ENCODE data around the gene ERLIN1.

The ERLIN1 gene

GRCh38 chr10:100167553-100168312 lies 18.1 kb downstream of the ERLIN1 start:
- Histone ChIP-seq H3K9me3 (ENCODE audit: insufficient read depth, low read depth, low read length) (no peaks in the 10 kb centered on the region), H3K4me1 (ENCODE audit: insufficient read depth, low read length) (no peaks in the 10 kb centered on the region), H3K9ac (ENCODE audit: low read depth, low read length) (no peak overlapping the region), H3K27me3 (ENCODE audit: insufficient read depth, low read length) (no peaks in the 10 kb centered on the region), H3K36me3 (ENCODE audit: insufficient read depth, low read depth, low read length) (peaks cover 52% of the 10 kb centered on the region), H3K27ac (ENCODE audit: low read length) (no peak overlapping the region), H3K4me3 (ENCODE audit: low read length) (no peak overlapping the region)

- no peaks in the 10 kb centered on the region for H3K4me1 ChIP-seq (ENCODE audit: insufficient read depth, low read length)
- H3K27ac ChIP-seq (ENCODE audit: low read length): no peak overlapping the region
- H3K9me3 ChIP-seq (ENCODE audit: insufficient read depth, low read depth, low read length): no peaks in the 10 kb centered on the region
- no peak overlapping the region for H3K9ac ChIP-seq (ENCODE audit: low read depth, low read length)
- H3K36me3 ChIP-seq (ENCODE audit: insufficient read depth, low read depth, low read length): peaks cover 43% of the 10 kb centered on the region
- H3K27me3 ChIP-seq (ENCODE audit: insufficient read depth, low read length): no peaks in the 10 kb centered on the region
- no peak overlapping the region for H3K4me3 ChIP-seq (ENCODE audit: low read length)
Measured at GRCh38 chr10:100163704-100164621, 21.9 kb downstream of the ERLIN1 start.

- Histone ChIP-seq H3K27me3 (ENCODE audit: insufficient read depth, low read length) (no peaks in the 10 kb centered on the region), H3K36me3 (ENCODE audit: insufficient read depth, low read depth, low read length) (peaks cover 34% of the 10 kb centered on the region), H3K4me3 (ENCODE audit: low read length) (no peak overlapping the region), H3K9me3 (ENCODE audit: insufficient read depth, low read depth, low read length) (no peaks in the 10 kb centered on the region), H3K27ac (ENCODE audit: low read length) (no peak overlapping the region), H3K4me1 (ENCODE audit: insufficient read depth, low read length) (no peaks in the 10 kb centered on the region), H3K9ac (ENCODE audit: low read depth, low read length) (no peak overlapping the region)
Measured at GRCh38 chr10:100162696-100163095, 23.1 kb downstream of the ERLIN1 start.

- Histone ChIP-seq H3K9ac (ENCODE audit: low read depth, low read length) (no peak overlapping the region), H3K9me3 (ENCODE audit: insufficient read depth, low read depth, low read length) (no peaks in the 10 kb centered on the region), H3K36me3 (ENCODE audit: insufficient read depth, low read depth, low read length) (peaks cover 54% of the 10 kb centered on the region), H3K4me1 (ENCODE audit: insufficient read depth, low read length) (no peaks in the 10 kb centered on the region), H3K27me3 (ENCODE audit: insufficient read depth, low read length) (no peaks in the 10 kb centered on the region), H3K27ac (ENCODE audit: low read length) (no peak overlapping the region), H3K4me3 (ENCODE audit: low read length) (no peak overlapping the region)
Measured at GRCh38 chr10:100158044-100158805, 27.6 kb downstream of the ERLIN1 start.

GRCh38 chr10:100157156-100157555 lies 28.7 kb downstream of the ERLIN1 start:
- Histone ChIP-seq H3K4me3 (ENCODE audit: low read length) (no peak overlapping the region), H3K9ac (ENCODE audit: low read depth, low read length) (no peak overlapping the region), H3K36me3 (ENCODE audit: insufficient read depth, low read depth, low read length) (peaks cover 58% of the 10 kb centered on the region), H3K4me1 (ENCODE audit: insufficient read depth, low read length) (no peaks in the 10 kb centered on the region), H3K27ac (ENCODE audit: low read length) (no peak overlapping the region), H3K27me3 (ENCODE audit: insufficient read depth, low read length) (no peaks in the 10 kb centered on the region), H3K9me3 (ENCODE audit: insufficient read depth, low read depth, low read length) (no peaks in the 10 kb centered on the region)

GRCh38 chr10:100155936-100156335 lies 29.9 kb downstream of the ERLIN1 start:
- H3K4me3 ChIP-seq (ENCODE audit: low read length): no peak overlapping the region
- H3K9me3 ChIP-seq (ENCODE audit: insufficient read depth, low read depth, low read length): no peaks in the 10 kb centered on the region
- no peak overlapping the region for H3K27ac ChIP-seq (ENCODE audit: low read length)
- H3K4me1 ChIP-seq (ENCODE audit: insufficient read depth, low read length): no peaks in the 10 kb centered on the region
- no peak overlapping the region for H3K9ac ChIP-seq (ENCODE audit: low read depth, low read length)
- peaks cover 66% of the 10 kb centered on the region for H3K36me3 ChIP-seq (ENCODE audit: insufficient read depth, low read depth, low read length)
- no peaks in the 10 kb centered on the region for H3K27me3 ChIP-seq (ENCODE audit: insufficient read depth, low read length)

- no peak overlapping the region for H3K4me3 ChIP-seq (ENCODE audit: low read length)
- H3K9ac ChIP-seq (ENCODE audit: low read depth, low read length): no peak overlapping the region
- H3K27ac ChIP-seq (ENCODE audit: low read length): no peak overlapping the region
- peaks cover 71% of the 10 kb centered on the region for H3K36me3 ChIP-seq (ENCODE audit: insufficient read depth, low read depth, low read length)
- H3K9me3 ChIP-seq (ENCODE audit: insufficient read depth, low read depth, low read length): no peaks in the 10 kb centered on the region
- H3K27me3 ChIP-seq (ENCODE audit: insufficient read depth, low read length): no peaks in the 10 kb centered on the region
- no peaks in the 10 kb centered on the region for H3K4me1 ChIP-seq (ENCODE audit: insufficient read depth, low read length)
Measured at GRCh38 chr10:100154666-100155065, 31.2 kb downstream of the ERLIN1 start.

GRCh38 chr10:100153239-100153825 lies 32.5 kb downstream of the ERLIN1 start:
- Histone ChIP-seq H3K4me3 (ENCODE audit: low read length) (no peak overlapping the region), H3K27me3 (ENCODE audit: insufficient read depth, low read length) (no peaks in the 10 kb centered on the region), H3K36me3 (ENCODE audit: insufficient read depth, low read depth, low read length) (peaks cover 71% of the 10 kb centered on the region), H3K27ac (ENCODE audit: low read length) (no peak overlapping the region), H3K9ac (ENCODE audit: low read depth, low read length) (no peak overlapping the region), H3K9me3 (ENCODE audit: insufficient read depth, low read depth, low read length) (no peaks in the 10 kb centered on the region), H3K4me1 (ENCODE audit: insufficient read depth, low read length) (0 out of 2 replicates have a peak, but pooled peaks cover 8% of the 10 kb centered on the region)

- H3K4me1 ChIP-seq (ENCODE audit: insufficient read depth, low read length): 0 out of 2 replicates have a peak, but pooled peaks cover 8% of the 10 kb centered on the region
- no peak overlapping the region for H3K27ac ChIP-seq (ENCODE audit: low read length)
- no peaks in the 10 kb centered on the region for H3K9me3 ChIP-seq (ENCODE audit: insufficient read depth, low read depth, low read length)
- no peaks in the 10 kb centered on the region for H3K27me3 ChIP-seq (ENCODE audit: insufficient read depth, low read length)
- peaks cover 60% of the 10 kb centered on the region for H3K36me3 ChIP-seq (ENCODE audit: insufficient read depth, low read depth, low read length)
- H3K4me3 ChIP-seq (ENCODE audit: low read length): no peak overlapping the region
- H3K9ac ChIP-seq (ENCODE audit: low read depth, low read length): no peak overlapping the region
Measured at GRCh38 chr10:100151723-100152300, 34.0 kb downstream of the ERLIN1 start.

GRCh38 chr10:100148353-100149211 lies 37.2 kb downstream of the ERLIN1 start:
- Histone ChIP-seq H3K9me3 (ENCODE audit: insufficient read depth, low read depth, low read length) (no peaks in the 10 kb centered on the region), H3K27me3 (ENCODE audit: insufficient read depth, low read length) (no peaks in the 10 kb centered on the region), H3K36me3 (ENCODE audit: insufficient read depth, low read depth, low read length) (peaks cover 32% of the 10 kb centered on the region), H3K4me3 (ENCODE audit: low read length) (no peak overlapping the region), H3K27ac (ENCODE audit: low read length) (no peak overlapping the region), H3K9ac (ENCODE audit: low read depth, low read length) (no peak overlapping the region), H3K4me1 (ENCODE audit: insufficient read depth, low read length) (0 out of 2 replicates have a peak, but pooled peaks cover 8% of the 10 kb centered on the region)

Data from iPS-20b (cell line).